ENCODE results near the gene SRA1.

Gene SRA1

DNA sequence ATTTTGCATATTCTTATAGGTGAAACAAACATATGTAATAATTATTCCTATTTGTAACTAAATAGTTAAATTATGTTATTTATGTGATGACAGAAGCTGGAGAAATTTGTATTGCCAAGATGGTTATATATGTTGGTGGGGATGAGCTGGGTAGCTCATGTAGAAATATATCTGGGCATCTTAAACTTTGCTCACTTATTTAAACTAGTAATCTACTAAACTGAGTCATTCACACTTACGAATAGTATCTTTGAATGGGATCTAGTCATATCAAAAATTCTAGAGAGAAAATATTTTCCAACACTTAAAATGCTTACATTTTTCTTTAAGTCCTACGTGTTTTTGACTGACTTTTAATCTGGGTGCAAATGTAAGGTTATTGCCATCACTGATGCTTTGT is 54.4 kb downstream of the SRA1 start:
- POLR2A ChIA-PET = no interaction called here
- DNase-seq (ENCODE audit: extremely low spot score) = no peak
- CTCF ChIA-PET = interaction anchor here (0.9 kb wide), 1 partner anchor 27 kb away, joined by 3 read pairs; no protein-coding TSS in a partner anchor
- TF ChIP-seq, protein P1, sequence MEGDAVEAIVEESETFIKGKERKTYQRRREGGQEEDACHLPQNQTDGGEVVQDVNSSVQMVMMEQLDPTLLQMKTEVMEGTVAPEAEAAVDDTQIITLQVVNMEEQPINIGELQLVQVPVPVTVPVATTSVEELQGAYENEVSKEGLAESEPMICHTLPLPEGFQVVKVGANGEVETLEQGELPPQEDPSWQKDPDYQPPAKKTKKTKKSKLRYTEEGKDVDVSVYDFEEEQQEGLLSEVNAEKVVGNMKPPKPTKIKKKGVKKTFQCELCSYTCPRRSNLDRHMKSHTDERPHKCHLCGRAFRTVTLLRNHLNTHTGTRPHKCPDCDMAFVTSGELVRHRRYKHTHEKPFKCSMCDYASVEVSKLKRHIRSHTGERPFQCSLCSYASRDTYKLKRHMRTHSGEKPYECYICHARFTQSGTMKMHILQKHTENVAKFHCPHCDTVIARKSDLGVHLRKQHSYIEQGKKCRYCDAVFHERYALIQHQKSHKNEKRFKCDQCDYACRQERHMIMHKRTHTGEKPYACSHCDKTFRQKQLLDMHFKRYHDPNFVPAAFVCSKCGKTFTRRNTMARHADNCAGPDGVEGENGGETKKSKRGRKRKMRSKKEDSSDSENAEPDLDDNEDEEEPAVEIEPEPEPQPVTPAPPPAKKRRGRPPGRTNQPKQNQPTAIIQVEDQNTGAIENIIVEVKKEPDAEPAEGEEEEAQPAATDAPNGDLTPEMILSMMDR (IDR thresholded peaks at IDR 0.05; ENCODE audit: control extremely low read depth, extremely low read depth, low read depth, missing control alignments) = no peak
